GM23338 (cell line): ENCODE measurements around the gene SLC44A4. TPM values are rescaled to one million over a fixed set of nuclear protein-coding genes. Genes with fewer than 3 reads are reported as not detected.
"Not testable (repeated sequence)": the region's sequence is repeated elsewhere in the genome, so short reads cannot be mapped to it uniquely, and the experiment has no call there.

Experiments
- ATAC-seq: fragments of 200-7000 bp; cut with Tn5 transposase; 3 replicates; pipeline ENCODE4 v1.9.1; 2020
- DNase-seq: peaks from one replicate; pipeline ENCODE4 v3.0.0-alpha.2; 2015; ENCODE audit warnings: low spot score
- H2AFZ ChIP-seq: fragments of 200-600 bp; sonication (generic); 2 replicates; pipeline ENCODE4 v1.8.0; 2016; ENCODE audit warnings: antibody characterized with exemption, mild to moderate bottlenecking, moderate library complexity
- H3F3A ChIP-seq: fragments of 200-600 bp; sonication (generic); replicated peaks from 2 replicates; pipeline ENCODE4 v1.8.0; 2017; ENCODE audit warnings: antibody characterized with exemption, mixed run types, low read depth
- H3K27ac ChIP-seq: fragments of 200-600 bp; sonication (generic); 2 replicates; pipeline ENCODE4 v1.6.1; 2016; ENCODE audit warnings: low read depth
- H3K27me3 ChIP-seq: fragments of 200-600 bp; sonication (generic); 2 replicates; pipeline ENCODE4 v1.8.0; 2016; ENCODE audit warnings: mild to moderate bottlenecking, mixed run types, moderate library complexity; ENCODE audit not compliant: insufficient read depth
- H3K36me3 ChIP-seq: fragments of 200-600 bp; sonication (generic); 2 replicates; pipeline ENCODE4 v1.8.0; 2016; ENCODE audit warnings: mild to moderate bottlenecking; ENCODE audit not compliant: insufficient read depth
- H3K4me1 ChIP-seq: fragments of 200-600 bp; sonication (generic); 2 replicates; pipeline ENCODE4 v1.8.0; 2016; ENCODE audit warnings: mild to moderate bottlenecking, moderate library complexity; ENCODE audit not compliant: insufficient read depth
- H3K4me2 ChIP-seq: fragments of 200-600 bp; sonication (generic); 2 replicates; pipeline ENCODE4 v1.7.1; 2017; ENCODE audit warnings: mixed run types
- H3K4me3 ChIP-seq: fragments of 200-600 bp; sonication (generic); 2 replicates; pipeline ENCODE4 v1.6.1; 2016; ENCODE audit warnings: mixed run types
- H3K79me2 ChIP-seq: fragments of 200-600 bp; sonication (generic); replicated peaks from 2 replicates; pipeline ENCODE4 v1.8.0; 2017; ENCODE audit warnings: mild to moderate bottlenecking; ENCODE audit not compliant: insufficient read depth
- H3K9me2 ChIP-seq: fragments of 200-600 bp; sonication (generic); 2 replicates; pipeline ENCODE4 v1.8.0; 2017; ENCODE audit not compliant: insufficient read depth
- H4K20me1 ChIP-seq: fragments of 200-600 bp; sonication (generic); replicated peaks from 2 replicates; pipeline ENCODE4 v1.8.0; 2017; ENCODE audit warnings: mild to moderate bottlenecking; ENCODE audit not compliant: insufficient read depth
- H3K27ac Mint-ChIP-seq: 2 replicates; pipeline ENCODE4 v1.8.0; 2020; ENCODE audit warnings: inconsistent platforms, mild to moderate bottlenecking, moderate library complexity, mixed read lengths
- H3K27me3 Mint-ChIP-seq: 3 replicates; pipeline ENCODE4 v1.8.0; 2022; ENCODE audit warnings: low read depth, mild to moderate bottlenecking, moderate library complexity, mixed read lengths, inconsistent platforms; ENCODE audit not compliant: insufficient read depth, poor library complexity
- H3K36me3 Mint-ChIP-seq: 3 replicates; pipeline ENCODE4 v1.8.0; 2021; ENCODE audit warnings: low read depth, mild to moderate bottlenecking, inconsistent platforms, moderate library complexity, mixed read lengths
- H3K4me1 Mint-ChIP-seq: 3 replicates; pipeline ENCODE4 v1.8.0; 2020; ENCODE audit warnings: mild to moderate bottlenecking, inconsistent platforms, mixed read lengths
- H3K4me3 Mint-ChIP-seq: 3 replicates; pipeline ENCODE4 v1.8.0; 2021; ENCODE audit warnings: moderate library complexity, mild to moderate bottlenecking, inconsistent platforms, mixed read lengths
- H3K9me3 Mint-ChIP-seq: 3 replicates; pipeline ENCODE4 v1.8.0; 2020; ENCODE audit warnings: moderate library complexity, mild to moderate bottlenecking, inconsistent platforms, mixed read lengths
- CREB1 ChIP-seq: fragments of 250-450 bp; sonication (Bioruptor Pico); IDR thresholded peaks from 2 replicates; pipeline ENCODE4 v1.5.0; 2020; ENCODE audit warnings: low read depth, mild to moderate bottlenecking, moderate library complexity
- CTCF ChIP-seq, 2 experiments: fragments of 200-600 bp in 1 of 2; sonication (generic) in 1 of 2; conservative IDR thresholded peaks; 2 replicates each; pipeline versions ENCODE4 v1.5.1 to v1.6.1; 2016 to 2017; ENCODE audit warnings: antibody characterized with exemption in 2 of 2, low read depth in 2 of 2, mild to moderate bottlenecking in 2 of 2, moderate library complexity in 1 of 2
- POLR2AphosphoS5 ChIP-seq: IDR thresholded peaks from 2 replicates; pipeline ENCODE4 v1.6.1; 2016; ENCODE audit warnings: antibody characterized with exemption, low read depth
- STAT1 ChIP-seq: IDR thresholded peaks from one replicate; pipeline ENCODE4 v1.6.1; 2016; ENCODE audit warnings: antibody characterized with exemption; ENCODE audit not compliant: unreplicated experiment
- ZNF114 ChIP-seq: fragments of 250-450 bp; sonication (Bioruptor Pico); IDR thresholded peaks from 2 replicates; pipeline ENCODE4 v1.5.0; 2020; ENCODE audit warnings: mild to moderate bottlenecking, moderate library complexity
- ZNF331 ChIP-seq: fragments of 250-450 bp; sonication (Bioruptor Pico); IDR thresholded peaks from 2 replicates; pipeline ENCODE4 v1.5.0; 2020; ENCODE audit warnings: low read depth, mild to moderate bottlenecking, moderate library complexity
- polyA plus RNA-seq: library from polyadenylated mRNA; unstranded; fragments of >200 nt; fragmentation: Nextera tagmentation; extraction: Ambion mirVana; gene quantifications from 2 replicates; pipeline ENCODE4 v1.2.1, GENCODE V29; 2016
- total RNA-seq: library from RNA; depleted of rRNA; stranded (reverse); fragments of >200 nt; shearing (Covaris generic); gene quantifications from 2 replicates; pipeline ENCODE4 v1.2.3, GENCODE V29; 2014
- TF ChIP-seq, protein P1 (sequence below): IDR thresholded peaks from 2 replicates; pipeline ENCODE4 v1.6.1; 2016; ENCODE audit warnings: antibody characterized with exemption
- TF ChIP-seq, protein P2 (sequence below): IDR thresholded peaks from one replicate; pipeline ENCODE4 v1.6.1; 2018; ENCODE audit warnings: antibody characterized with exemption; ENCODE audit not compliant: unreplicated experiment

Gene SLC44A4
- total and polyA plus RNA-seq, 2 experiments from 2014 or later = 1.1 to 3.7 TPM

DNA sequence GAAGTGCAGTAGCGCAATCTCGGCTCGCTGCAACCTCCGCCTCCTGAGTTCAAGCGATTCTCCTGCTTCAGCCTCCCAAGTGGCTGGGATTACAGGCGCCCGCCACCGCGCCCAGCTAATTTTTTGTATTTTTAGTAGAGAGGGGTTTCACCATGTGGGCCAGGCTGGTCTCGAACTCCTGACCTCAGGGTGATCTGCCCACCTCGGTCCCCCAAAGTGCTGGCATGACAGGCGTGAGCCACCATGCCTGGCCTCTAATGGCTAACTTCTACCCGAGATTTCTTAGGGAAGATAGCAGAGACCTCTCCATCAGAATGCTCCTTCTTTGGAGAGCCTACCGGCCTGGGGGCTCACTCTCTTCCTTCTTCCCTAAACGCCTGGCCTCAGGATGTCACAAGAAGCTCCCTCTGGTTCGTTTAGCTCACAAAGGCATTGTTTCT lies 14.7 kb downstream of the SLC44A4 start:
- Histone ChIP-seq H3K27ac (peak overlapping the region; percentile 75), H3K4me2 (peak overlapping the region; percentile 75), H2AFZ (0 out of 2 replicates have a peak overlapping the region, but pooled peaks have one; percentile 30), H3K4me1 (peaks cover 12% of the 10 kb centered on the region; the same call in 1 of the 2 replicates), H3K4me3 (peak overlapping the region; percentile 73)
- H3K36me3 ChIP-seq, ATAC-seq, H3K36me3 Mint-ChIP-seq, H3K9me2 ChIP-seq, H3K9me3 Mint-ChIP-seq, H3K4me1 Mint-ChIP-seq, H4K20me1 ChIP-seq, DNase-seq, H3K79me2 ChIP-seq, H3F3A ChIP-seq, H3K27me3 ChIP-seq: not testable (repeated sequence)
- peak overlapping the region; percentile 97 for H3K27ac Mint-ChIP-seq
- H3K27me3 Mint-ChIP-seq = peaks cover 19% of the 10 kb centered on the region
- H3K4me3 Mint-ChIP-seq = peak overlapping the region; percentile 95

DNA sequence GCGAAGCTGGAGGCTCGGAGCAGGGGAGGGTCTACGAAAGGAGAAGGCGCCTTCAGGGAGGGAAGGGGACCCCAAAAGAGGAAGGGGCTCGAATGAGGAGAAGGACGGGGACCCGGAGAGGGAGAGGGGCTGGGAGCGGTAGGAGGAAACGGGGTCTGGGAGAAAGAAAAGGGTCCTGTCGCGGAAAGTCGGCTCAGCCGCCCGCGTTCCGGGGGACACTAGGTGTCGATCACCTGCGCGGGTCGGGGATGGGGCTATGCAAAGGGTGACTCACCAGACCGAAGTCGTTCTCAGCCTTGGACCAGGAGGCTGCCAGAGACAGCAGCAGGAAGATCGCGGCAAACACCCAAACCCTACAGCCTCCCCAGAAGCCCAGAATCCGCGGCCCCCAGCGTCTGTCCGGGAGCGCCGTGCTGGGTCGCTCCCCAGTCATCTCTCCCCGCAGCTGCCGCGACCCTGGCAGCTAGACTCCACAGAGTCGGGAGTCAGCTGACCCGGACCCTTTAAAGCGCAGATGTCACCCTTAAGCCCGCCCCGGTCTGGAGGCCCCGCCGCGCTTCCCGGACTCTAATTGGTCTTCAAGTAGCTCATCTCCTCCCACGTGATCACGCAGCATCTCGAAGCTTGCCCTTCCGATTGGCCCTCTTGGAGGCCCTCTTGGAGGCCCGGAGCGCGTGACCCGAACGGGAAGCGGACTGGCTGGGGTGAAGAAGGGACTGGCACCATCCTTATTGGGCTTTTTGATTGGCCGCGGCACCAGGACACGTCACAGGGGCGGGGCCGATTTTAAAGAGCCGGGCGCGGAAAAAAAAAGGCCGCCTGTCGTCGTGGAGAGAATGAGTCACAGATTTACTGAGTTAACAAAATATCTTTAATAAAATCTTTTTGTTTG lies 16.2 kb downstream of the SLC44A4 start, which contains the start of gene NEU1:
Gene NEU1 (minus strand): TSS at position 478 of the 892 bp plus-strand sequence. CDS start 45 bp downstream, at position 433.
- peaks cover 8% of the 10 kb centered on the region for H3K4me1 Mint-ChIP-seq
- peaks cover 8% of the 10 kb centered on the region; the same call in 1 of the 2 replicates for H3K79me2 ChIP-seq
- peaks cover 14% of the 10 kb centered on the region for H3K36me3 Mint-ChIP-seq
- H3K4me3 Mint-ChIP-seq = peak within 1 kb of the TSS; percentile 95
- peaks cover 12% of the 10 kb centered on the region; the same call in 1 of the 2 replicates for H3K4me1 ChIP-seq
- H3K27ac Mint-ChIP-seq = peak within 1 kb of the TSS; percentile 97
- 0 out of 2 replicates have a peak within 1 kb of the TSS, but pooled peaks have one; percentile 30 for H2AFZ ChIP-seq
- H3K27me3 ChIP-seq = no peaks in the 10 kb centered on the region
- peaks cover 8% of the 10 kb centered on the region; the same call in 1 of the 2 replicates for H3F3A ChIP-seq
- peaks cover 2% of the 10 kb centered on the region; the same call in 1 of the 3 replicates for H3K9me3 Mint-ChIP-seq
- peak within 1 kb of the TSS; percentile 98 for H3K4me2 ChIP-seq
- peak within 1 kb of the TSS; percentile 73 for H3K4me3 ChIP-seq
- H3K27me3 Mint-ChIP-seq = peaks cover 18% of the 10 kb centered on the region
- H3K36me3 ChIP-seq = no peaks in the 10 kb centered on the region
- H3K9me2 ChIP-seq = no peaks in the 10 kb centered on the region
- peak; percentile 100 for DNase-seq
- ATAC-seq = peak; percentile 93
- TF ChIP-seq STAT1 (no peak), POLR2AphosphoS5 (peak; percentile 91), CTCF (conservative IDR thresholded peaks at IDR 0.05; ENCODE audit: low read depth in 2 of 2) (no peak), CREB1 (CRISPR knock-in tag) (peak; percentile 89), ZNF331 (CRISPR knock-in tag) (no peak), ZNF114 (CRISPR knock-in tag) (no peak)
- TF ChIP-seq, protein P1, sequence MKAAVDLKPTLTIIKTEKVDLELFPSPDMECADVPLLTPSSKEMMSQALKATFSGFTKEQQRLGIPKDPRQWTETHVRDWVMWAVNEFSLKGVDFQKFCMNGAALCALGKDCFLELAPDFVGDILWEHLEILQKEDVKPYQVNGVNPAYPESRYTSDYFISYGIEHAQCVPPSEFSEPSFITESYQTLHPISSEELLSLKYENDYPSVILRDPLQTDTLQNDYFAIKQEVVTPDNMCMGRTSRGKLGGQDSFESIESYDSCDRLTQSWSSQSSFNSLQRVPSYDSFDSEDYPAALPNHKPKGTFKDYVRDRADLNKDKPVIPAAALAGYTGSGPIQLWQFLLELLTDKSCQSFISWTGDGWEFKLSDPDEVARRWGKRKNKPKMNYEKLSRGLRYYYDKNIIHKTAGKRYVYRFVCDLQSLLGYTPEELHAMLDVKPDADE = peak; percentile 30; the same call in 1 of the 2 replicates
- TF ChIP-seq, protein P2, sequence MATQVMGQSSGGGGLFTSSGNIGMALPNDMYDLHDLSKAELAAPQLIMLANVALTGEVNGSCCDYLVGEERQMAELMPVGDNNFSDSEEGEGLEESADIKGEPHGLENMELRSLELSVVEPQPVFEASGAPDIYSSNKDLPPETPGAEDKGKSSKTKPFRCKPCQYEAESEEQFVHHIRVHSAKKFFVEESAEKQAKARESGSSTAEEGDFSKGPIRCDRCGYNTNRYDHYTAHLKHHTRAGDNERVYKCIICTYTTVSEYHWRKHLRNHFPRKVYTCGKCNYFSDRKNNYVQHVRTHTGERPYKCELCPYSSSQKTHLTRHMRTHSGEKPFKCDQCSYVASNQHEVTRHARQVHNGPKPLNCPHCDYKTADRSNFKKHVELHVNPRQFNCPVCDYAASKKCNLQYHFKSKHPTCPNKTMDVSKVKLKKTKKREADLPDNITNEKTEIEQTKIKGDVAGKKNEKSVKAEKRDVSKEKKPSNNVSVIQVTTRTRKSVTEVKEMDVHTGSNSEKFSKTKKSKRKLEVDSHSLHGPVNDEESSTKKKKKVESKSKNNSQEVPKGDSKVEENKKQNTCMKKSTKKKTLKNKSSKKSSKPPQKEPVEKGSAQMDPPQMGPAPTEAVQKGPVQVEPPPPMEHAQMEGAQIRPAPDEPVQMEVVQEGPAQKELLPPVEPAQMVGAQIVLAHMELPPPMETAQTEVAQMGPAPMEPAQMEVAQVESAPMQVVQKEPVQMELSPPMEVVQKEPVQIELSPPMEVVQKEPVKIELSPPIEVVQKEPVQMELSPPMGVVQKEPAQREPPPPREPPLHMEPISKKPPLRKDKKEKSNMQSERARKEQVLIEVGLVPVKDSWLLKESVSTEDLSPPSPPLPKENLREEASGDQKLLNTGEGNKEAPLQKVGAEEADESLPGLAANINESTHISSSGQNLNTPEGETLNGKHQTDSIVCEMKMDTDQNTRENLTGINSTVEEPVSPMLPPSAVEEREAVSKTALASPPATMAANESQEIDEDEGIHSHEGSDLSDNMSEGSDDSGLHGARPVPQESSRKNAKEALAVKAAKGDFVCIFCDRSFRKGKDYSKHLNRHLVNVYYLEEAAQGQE = no peak
- H3K27ac ChIP-seq = peak within 1 kb of the TSS; percentile 75
- peaks cover 3% of the 10 kb centered on the region; the same call in 1 of the 2 replicates for H4K20me1 ChIP-seq
